ENCODE data around the gene ERMAP. TPM values are rescaled to one million over a fixed set of nuclear protein-coding genes. Genes with fewer than 3 reads are reported as not detected.

Gene ERMAP
- total RNA-seq, 4 donors from 2014 or later: 5.8 to 13.2 (median 12.6) TPM

GRCh38 chr1:42888013-42888633 is 71.2 kb downstream of the ERMAP start:
- no peak for DNase-seq (ENCODE audit: low spot score)
- no peak for TF ChIP-seq CTCF (IDR thresholded peaks at IDR 0.05)
- no peak for ATAC-seq (ENCODE audit: low FRiP score)

GRCh38 chr1:42889264-42889663 is 72.3 kb downstream of the ERMAP start:
- no peak for TF ChIP-seq CTCF (IDR thresholded peaks at IDR 0.05)
- no peak for ATAC-seq (ENCODE audit: low FRiP score)
- no peak for DNase-seq (ENCODE audit: low spot score)

DNA sequence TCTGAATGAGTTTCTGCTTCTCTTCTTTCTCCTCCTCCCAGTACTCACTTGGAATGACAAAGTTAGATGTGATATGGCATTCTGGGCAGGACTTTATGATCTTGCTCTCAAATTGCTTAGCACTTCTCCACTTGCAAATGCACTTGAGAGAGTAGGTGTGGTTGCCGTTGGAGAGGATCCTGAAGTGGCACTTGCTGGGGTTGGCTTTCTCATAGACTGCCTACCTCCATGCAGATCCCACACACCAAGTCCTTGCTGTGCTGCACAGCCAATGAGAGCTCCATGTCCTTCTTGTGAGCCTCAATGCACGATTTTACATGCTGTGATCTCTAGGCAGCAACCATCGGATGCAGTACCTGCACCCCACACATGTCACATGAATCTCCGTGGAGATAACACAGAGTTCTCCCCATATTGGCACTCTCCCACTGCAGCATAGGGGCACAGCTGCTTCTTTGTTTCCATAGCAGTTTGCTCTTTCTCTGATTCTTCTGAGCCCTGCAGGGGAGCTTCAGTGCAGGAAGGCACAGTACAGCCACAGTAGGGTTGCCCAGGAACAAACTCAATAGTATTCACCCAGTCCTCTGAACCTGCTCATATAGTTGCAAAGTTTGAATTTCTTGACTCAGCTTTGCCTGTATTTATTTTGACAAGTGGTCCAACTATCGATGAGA is 74.7 kb downstream of the ERMAP start:
- ATAC-seq (ENCODE audit: low FRiP score) (no peak), DNase-seq (ENCODE audit: low spot score) (no peak)
- no peak for TF ChIP-seq CTCF (IDR thresholded peaks at IDR 0.05)

Other genes starting within 250 kb of the ERMAP start
- gene PPIH, start 158.7 kb upstream of the ERMAP start, total RNA-seq: 10 to 100 TPM; 14.9 to 29.3 (median 20.8) TPM
- 100 to 1,000 TPM; 509 to 860 (median 681) TPM for gene YBX1, start 134.7 kb upstream of the ERMAP start, total RNA-seq
- not detected for gene CLDN19, start 76.9 kb upstream of the ERMAP start, total RNA-seq
- gene P3H1, start 50.1 kb upstream of the ERMAP start, total RNA-seq: 10 to 100 TPM; 20.4 to 44.1 (median 29.4) TPM
- gene C1orf50, start 49.9 kb upstream of the ERMAP start, total RNA-seq: 1 to 10 TPM; 2.4 to 4.3 (median 3.1) TPM
- under 1 TPM in 1 of 4 donors, not detected in 3; 0.46 TPM for gene TMEM269, start 32.1 kb upstream of the ERMAP start, total RNA-seq
- 10 to 100 TPM; 12.1 to 40.7 (median 22.5) TPM for gene SVBP, start 275 bp downstream of the ERMAP start, total RNA-seq
- gene ZNF691, start 29.5 kb downstream of the ERMAP start, total RNA-seq: 10 to 100 TPM in 1 of 4 donors, 1 to 10 TPM in 3; 6.2 to 11.2 (median 8.8) TPM
- gene SLC2A1, start 141.7 kb downstream of the ERMAP start, total RNA-seq: 10 to 100 TPM; 13.4 to 71.5 (median 48.0) TPM